ENCODE data around the gene STMN1.

The STMN1 gene

DNA sequence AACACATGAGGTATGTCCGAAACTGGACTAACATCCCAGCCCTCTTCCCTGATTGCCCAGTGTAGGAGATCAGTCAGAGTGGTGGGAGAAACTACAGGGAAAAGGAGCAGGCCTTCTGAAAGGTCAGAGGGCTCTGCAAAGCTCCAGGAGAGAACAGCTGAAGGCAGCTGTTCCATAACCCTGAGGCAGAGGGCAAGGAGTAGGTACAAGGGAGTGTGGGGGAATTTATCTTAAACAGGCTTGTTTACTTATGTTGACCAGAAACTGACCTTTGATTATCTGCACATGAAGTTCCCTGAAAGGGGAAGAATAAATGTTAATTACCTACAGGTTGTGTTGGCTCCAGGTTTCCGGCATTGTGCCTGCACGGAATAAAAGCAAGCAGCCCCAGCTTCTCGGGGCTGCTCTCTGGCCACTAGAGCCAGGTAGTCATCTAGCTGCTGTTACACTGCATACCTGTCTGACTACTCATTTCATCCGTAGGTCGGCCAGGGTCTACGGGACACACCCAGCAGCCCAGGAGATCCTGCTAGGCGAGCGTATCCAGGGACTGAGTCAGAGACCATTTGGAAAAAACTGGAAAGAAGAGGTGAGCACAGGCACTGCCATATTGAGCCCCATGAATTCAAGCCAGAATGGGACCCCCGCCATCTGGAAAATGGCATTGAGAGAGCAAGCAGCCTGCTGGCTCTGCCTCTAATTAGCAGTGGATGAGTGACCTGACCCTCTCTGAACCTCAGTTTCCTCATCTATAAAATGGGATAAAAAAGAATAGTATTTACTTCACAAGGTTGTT, 15.8 kb downstream of the STMN1 start:
- no peak for DNase-seq

GRCh38 chr1:25889470-25889869, 16.7 kb downstream of the STMN1 start:
- no peak for DNase-seq

DNA sequence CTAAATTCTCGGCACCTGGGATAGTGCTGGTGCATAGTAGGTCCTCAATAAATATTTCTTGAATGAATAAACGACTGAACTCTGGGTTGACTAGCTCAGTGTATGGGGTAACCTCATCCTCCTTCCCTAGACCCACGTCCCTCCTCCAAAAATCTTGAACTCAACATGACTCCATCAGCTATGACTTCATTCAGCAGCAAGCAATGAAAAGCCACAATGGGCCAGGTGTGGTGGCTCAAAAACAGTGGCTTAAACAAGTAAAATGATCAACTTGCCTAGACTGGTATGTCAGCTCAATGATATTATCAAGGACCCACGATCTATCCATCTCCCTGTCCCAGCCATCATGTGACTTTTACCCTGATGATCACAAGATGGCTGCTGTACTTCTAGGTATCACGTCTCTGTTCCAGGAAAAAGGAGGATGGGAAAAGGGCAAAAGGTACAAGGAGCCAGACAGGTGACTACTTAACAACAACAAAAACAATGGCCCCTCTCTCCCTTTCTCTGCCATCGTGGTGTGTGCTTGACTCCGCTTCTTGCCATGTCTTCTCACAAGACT, 17.7 kb downstream of the STMN1 start:
- DNase-seq = no peak

DNA sequence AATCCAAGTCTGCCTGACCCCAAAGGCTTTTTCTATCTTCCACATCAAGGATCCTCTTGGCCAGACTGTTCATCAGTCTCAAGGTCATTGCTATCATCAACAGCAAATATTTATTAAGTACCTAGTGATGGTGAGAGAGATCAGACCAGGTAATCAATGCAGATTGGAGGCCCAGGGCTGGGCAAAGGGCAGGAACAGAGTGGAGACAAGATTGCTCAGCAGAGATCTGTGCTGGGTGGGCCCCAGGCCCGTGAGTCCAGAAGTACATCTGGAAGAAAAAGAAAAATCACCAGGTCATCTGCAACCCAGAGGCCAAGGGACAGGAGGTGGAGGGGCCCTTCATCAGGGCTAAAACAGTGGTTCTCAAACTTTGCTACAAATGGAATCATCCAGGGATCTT, 20.6 kb downstream of the STMN1 start:
- no peak for DNase-seq

- DNase-seq = no peak
Measured at GRCh38 chr1:25881266-25881665, 25.0 kb downstream of the STMN1 start.

GRCh38 chr1:25880518-25880917, 25.7 kb downstream of the STMN1 start:
- no peak for DNase-seq

DNA sequence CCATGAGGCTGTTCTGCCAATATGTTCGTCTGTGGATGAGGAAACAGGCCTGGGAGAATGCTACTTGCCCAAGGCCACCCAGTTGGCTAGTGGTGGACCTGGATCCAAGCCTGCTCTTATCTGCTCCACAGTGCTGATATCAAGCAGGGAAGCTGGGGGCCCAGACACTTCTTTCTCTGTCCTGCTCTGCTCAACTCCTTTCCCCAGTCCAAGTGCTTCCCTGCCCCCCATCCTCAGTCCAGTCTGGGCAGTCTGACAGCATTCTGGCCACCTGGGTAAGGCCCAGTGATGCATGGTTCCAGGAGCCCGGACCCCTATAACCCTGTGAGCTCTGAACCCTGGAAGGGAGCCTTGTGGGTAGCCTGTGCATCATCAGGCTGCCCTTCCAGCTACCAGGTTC, 26.5 kb downstream of the STMN1 start:
- DNase-seq = no peak

DNA sequence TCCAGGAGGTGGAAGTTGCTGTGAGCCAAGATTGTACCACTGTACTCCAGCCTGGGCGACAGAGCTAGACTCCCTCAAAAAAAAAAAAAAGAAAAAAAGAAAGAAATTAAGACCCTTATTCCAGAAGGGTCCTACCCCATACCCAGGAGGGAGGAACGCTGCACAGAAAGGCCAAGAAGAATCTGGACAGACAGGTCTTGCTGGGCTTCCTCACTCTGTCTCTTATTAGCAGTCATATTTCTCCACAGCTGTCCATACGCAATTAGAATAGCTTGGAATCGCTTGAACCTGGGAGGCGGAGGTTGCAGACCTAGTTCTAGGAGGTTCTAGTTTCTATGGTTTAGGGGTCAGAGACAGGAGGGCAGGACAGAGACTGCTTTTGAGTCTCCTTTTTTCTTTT, 27.5 kb downstream of the STMN1 start:
- DNase-seq = no peak

- DNase-seq = no peak
Measured at GRCh38 chr1:25877155-25877554, 29.1 kb downstream of the STMN1 start.

GRCh38 chr1:25876693-25877077, 29.5 kb downstream of the STMN1 start:
- DNase-seq = no peak

DNA sequence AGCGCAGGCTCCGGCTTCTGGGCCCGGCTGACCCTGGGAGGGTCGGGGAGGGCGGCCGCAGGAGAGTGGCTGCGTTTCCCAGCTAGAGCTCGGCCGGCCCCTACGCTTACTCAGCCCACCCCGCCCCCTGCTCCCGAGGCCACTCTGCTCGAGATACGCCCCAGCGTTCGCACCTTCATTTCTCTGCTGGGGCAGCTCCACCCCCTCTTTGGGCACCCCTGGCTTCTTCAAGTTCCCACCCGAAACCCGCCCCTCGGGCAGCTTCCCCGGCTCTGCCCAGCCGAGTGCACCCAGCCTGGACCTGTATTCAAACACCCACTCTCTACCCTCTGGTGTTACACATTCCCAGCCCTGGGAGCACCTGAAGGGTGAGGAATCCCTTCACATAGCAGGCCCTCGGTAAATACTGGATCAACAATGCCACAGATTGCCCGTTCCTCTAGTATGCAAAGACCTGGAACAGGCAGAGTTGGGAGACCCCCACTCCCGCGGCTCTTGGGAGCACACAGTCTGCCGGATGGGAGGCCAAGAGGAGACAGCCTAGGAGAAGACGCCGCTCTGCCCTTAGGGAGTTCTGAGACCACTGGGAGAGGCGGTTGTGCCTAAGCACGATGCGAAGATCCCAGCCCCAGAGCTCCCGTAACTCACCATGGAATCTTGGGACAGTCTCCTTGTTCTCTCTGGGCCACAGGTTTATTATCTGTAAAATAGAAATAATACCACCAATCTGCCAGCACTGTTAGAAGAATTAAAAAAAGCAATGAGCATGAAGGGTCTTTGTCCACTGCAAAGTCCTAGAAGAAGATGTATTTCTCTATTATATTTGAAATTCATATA, 30.1 kb downstream of the STMN1 start:
- no peak for DNase-seq

- DNase-seq = no peak
Measured at GRCh38 chr1:25875154-25875855, 30.9 kb downstream of the STMN1 start, which contains the start of gene PAQR7. Gene PAQR7, minus strand, starts transcription at chr1:25875708. Its CDS starts 11,869 bp downstream, at chr1:25863839.

- DNase-seq = no peak
Measured at GRCh38 chr1:25874635-25875153, 31.5 kb downstream of the STMN1 start.

- no peak for DNase-seq
Measured at GRCh38 chr1:25874209-25874608, 32.0 kb downstream of the STMN1 start.

DNA sequence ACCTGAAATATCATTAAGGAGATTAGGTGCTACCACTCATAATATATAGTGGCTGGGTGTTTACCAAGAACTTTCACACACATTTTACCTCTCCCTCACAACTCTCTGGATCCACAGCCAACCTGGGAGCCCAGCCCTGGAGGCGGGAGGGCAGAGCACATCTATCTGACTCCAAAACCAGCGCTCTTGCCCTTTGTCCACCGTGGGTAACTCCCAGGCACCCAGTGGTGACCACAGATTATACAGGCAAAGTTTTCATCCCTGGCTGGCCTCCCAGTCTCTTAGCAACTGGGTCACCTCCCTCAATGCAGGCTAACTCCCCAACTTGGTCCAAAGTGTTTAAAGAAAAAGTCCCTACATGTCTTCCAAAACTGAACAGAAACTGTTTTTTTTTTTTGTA, 33.1 kb downstream of the STMN1 start:
- no peak for DNase-seq

DNA sequence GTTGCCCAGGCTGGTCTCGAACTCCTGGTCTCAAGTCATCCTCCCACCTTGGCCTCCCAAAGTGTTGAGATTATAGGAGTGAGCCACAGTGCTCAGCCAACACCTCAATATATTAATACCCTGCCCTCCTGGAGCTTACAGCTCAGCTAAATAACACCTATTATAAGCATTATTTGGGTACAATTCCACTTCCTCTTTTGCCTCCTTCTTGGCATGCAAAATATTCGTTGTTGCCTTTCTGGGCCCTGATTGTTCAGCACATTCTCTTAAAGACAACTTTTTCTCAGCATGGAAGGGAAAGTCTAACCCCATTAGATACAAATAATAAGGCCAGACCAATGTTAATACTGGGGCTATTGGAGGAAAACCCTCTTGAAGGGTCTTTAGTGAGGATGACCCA, 33.5 kb downstream of the STMN1 start:
- no peak for DNase-seq

- DNase-seq = no peak
Measured at GRCh38 chr1:25871704-25872494, 34.3 kb downstream of the STMN1 start.

- DNase-seq = no peak
Measured at GRCh38 chr1:25871086-25871703, 35.0 kb downstream of the STMN1 start.

DNA sequence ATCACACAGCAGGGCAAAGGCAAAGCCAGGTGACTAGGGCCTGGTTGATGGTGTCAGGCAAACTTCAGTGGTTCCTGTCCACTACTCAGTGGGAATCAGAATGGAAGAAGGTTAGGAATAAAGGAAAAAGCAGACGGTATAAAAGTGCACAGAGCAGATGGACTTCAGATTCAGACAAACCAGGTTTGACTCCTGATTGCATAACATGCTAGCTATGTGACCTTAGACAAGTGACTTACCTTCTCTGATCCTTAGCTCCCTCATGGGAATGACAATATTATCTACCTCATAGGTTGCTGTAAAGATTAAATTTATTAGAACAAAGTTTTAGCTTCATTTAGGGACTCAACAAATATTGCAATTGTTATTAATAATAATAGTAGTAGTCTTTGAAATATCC, 35.6 kb downstream of the STMN1 start:
- DNase-seq = no peak

DNA sequence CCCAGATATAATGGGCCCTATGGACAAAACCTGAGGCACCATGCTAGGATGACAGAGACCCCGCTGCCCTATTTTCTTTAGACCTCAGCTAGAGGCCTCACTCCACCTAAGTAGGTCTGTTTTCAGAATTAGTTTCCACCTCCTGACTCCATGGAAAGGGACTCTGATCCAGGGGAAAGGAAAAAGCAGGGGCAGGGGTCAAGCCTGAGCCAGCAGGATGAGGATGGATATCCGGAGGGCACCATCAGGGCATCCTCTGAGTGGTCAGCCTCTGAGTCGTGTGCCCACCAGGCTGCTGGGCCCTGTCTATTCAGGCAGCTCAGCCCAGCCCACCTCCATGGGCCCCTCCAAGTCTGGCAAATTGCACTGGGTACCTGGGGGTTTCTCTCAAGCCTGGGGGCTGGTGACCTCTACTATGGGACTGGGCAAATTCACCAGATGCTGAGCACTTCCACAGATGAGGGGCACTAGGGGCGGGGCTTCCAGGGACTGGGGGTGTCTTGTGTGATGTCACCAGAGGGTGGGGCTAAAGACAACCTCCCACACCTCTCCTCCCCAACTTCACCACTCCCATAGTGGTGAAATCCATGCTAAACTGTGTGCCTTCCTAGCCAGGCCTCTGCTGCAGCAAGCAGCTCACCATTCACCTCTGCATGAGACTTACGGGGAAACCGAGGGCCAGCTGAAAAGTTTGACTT, 36.2 kb downstream of the STMN1 start:
- DNase-seq = no peak
